GM04503 (cell line): ENCODE results near the gene ACR.
"Not testable (repeated sequence)": the region's sequence is repeated elsewhere in the genome, so short reads cannot be mapped to it uniquely, and the experiment has no call there.

ENCODE experiments used
- DNase-seq: peaks from one replicate; pipeline ENCODE4 v3.0.0-alpha.2; 2012; ENCODE audit warnings: low read depth

The ACR gene

DNA sequence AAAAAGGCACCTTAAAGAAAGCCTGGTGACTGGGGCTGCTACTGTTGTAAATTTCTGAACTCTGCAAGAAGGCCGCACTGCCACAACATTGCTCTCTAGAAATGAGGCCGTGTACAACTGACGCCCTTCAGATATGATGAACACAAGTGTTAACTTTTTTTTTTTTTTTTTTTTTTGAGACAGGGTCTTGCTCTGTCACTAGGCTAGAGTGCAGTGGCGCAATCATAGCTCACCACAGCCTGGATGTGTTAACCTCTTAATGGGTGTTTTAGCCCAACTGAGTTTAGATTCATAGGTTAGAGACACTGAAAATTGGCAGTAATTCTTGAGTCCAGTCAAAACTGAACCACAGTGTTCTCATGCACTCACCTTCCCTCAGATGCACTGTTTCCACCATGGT lies 42.2 kb downstream of the ACR start:
- not testable (repeated sequence) for DNase-seq

DNA sequence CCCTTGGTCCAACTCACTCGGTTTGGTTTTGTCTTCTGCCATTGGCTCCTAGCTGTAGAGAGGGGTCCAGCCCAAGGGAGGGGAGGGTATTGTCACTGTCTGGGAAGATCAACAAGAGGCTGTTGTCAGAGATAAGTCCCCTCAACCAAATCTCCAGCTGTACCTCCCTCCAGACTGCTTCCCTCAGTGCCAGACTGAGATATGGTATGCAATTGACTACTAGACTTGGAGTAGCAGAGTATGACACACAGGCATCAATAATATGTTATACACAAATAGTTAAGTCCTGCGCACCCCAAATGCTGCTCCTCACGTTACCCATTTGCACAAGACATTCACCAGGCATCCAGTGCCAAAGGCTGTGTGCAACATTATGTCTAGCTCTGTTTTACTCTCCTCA lies 44.2 kb downstream of the ACR start:
- DNase-seq: not testable (repeated sequence)

DNA sequence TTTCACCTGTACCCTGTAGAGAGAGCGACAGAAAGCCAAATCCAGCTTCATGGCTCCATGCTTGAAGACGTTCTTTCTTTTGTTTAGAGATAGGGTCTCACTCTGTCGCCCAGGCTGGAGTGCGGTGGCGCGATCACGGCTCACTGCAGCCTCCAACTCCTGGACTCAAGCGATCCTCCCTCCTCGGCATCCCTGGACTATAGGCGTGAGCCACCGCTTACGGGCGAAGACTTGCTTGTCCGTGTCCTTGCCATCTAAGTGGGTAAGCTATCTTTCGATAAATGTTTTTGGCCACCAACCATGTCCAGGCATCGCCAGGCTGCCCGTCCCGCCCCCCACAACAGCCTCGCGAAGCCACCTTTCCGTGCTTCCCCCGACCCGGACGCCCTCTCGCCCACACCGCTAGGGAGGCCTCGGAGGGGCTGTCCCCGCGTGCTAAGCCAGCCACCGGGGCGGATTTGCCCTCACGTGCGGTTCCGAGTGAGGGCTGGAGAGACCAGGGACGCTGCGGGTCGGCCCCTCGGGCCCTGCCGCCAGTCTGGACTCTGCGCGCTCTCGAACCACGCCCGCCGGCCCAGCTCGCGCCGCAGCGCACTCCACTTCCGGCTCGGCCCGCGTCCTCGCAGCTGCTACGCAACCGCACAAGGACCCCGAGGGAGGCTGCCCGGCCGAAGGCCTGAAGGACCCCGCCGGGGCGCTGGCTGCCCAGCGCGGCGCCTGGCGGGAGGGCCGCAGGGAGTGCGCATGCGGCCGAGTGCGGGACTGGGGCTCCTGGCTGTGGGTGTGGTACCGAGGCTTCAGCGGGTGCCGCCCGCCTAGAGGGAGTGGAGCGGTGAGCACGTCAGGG lies 45.3 kb downstream of the ACR start, which contains the start of gene RABL2B:
RABL2B (minus strand) TSS at position 604 of the 847 bp plus-strand sequence. CDS start 1,342 bp downstream, outside the sequence.
- peak; percentile 37 for DNase-seq

- not testable (repeated sequence) for DNase-seq
Observed at GRCh38 chr22:50783880-50784276, 45.9 kb downstream of the ACR start.

- not testable (repeated sequence) for DNase-seq
Observed at GRCh38 chr22:50785289-50785688, 47.3 kb downstream of the ACR start.

GRCh38 chr22:50786936-50787335 lies 48.9 kb downstream of the ACR start:
- not testable (repeated sequence) for DNase-seq
